ENCODE results near the gene CHD9NB.
"Not testable (repeated sequence)": the region's sequence is repeated elsewhere in the genome, so short reads cannot be mapped to it uniquely, and the experiment has no call there.

CHD9NB gene

GRCh38 chr16:53084746-53085334 lies 32.1 kb upstream of the CHD9NB start:
- FAIRE-seq (no peak), DNase-seq (ENCODE audit: extremely low spot score, insufficient read length, low read depth) (no peak)

GRCh38 chr16:53084141-53084541 lies 31.4 kb upstream of the CHD9NB start:
- no peak for FAIRE-seq
- DNase-seq (ENCODE audit: extremely low spot score, insufficient read length, low read depth) = no peak

GRCh38 chr16:53083119-53083518 lies 30.4 kb upstream of the CHD9NB start:
- DNase-seq (ENCODE audit: extremely low spot score, insufficient read length, low read depth) (no peak), FAIRE-seq (no peak)

GRCh38 chr16:53082509-53082908 lies 29.8 kb upstream of the CHD9NB start:
- FAIRE-seq (no peak), DNase-seq (ENCODE audit: extremely low spot score, insufficient read length, low read depth) (no peak)

- DNase-seq (ENCODE audit: extremely low spot score, insufficient read length, low read depth) (no peak), FAIRE-seq (no peak)
Measured at GRCh38 chr16:53081686-53082407, 29.1 kb upstream of the CHD9NB start.

GRCh38 chr16:53081032-53081424 lies 28.3 kb upstream of the CHD9NB start:
- no peak for FAIRE-seq

GRCh38 chr16:53080345-53081031 lies 27.8 kb upstream of the CHD9NB start:
- DNase-seq (ENCODE audit: extremely low spot score, insufficient read length, low read depth) = no peak
- no peak for FAIRE-seq

More at GRCh38 chr16:53081032-53081424, 28.3 kb upstream of the CHD9NB start:
- no peak for DNase-seq (ENCODE audit: extremely low spot score, insufficient read length, low read depth)

GRCh38 chr16:53078765-53079485 lies 26.2 kb upstream of the CHD9NB start:
- FAIRE-seq (no peak), DNase-seq (ENCODE audit: extremely low spot score, insufficient read length, low read depth) (no peak)

- DNase-seq (ENCODE audit: extremely low spot score, insufficient read length, low read depth) (no peak), FAIRE-seq (no peak)
Measured at GRCh38 chr16:53078247-53078646, 25.6 kb upstream of the CHD9NB start.

GRCh38 chr16:53075461-53075860 lies 22.8 kb upstream of the CHD9NB start:
- FAIRE-seq = not testable (repeated sequence)

GRCh38 chr16:53074296-53074695 lies 21.6 kb upstream of the CHD9NB start:
- DNase-seq (ENCODE audit: extremely low spot score, insufficient read length, low read depth); FAIRE-seq: not testable (repeated sequence)

More at GRCh38 chr16:53075461-53075860, 22.8 kb upstream of the CHD9NB start:
- DNase-seq (ENCODE audit: extremely low spot score, insufficient read length, low read depth) = not testable (repeated sequence)

- DNase-seq (ENCODE audit: extremely low spot score, insufficient read length, low read depth) = no peak
- no peak for FAIRE-seq
Measured at GRCh38 chr16:53073022-53073421, 20.3 kb upstream of the CHD9NB start.

GRCh38 chr16:53071748-53072301 lies 19.1 kb upstream of the CHD9NB start:
- DNase-seq (ENCODE audit: extremely low spot score, insufficient read length, low read depth) (no peak), FAIRE-seq (peak; percentile 81)

GRCh38 chr16:53069772-53070171 lies 17.1 kb upstream of the CHD9NB start:
- DNase-seq (ENCODE audit: extremely low spot score, insufficient read length, low read depth) (no peak), FAIRE-seq (peak; percentile 51)

- no peak for DNase-seq (ENCODE audit: extremely low spot score, insufficient read length, low read depth)
- FAIRE-seq = peak; percentile 75
Measured at GRCh38 chr16:53068423-53068833, 15.7 kb upstream of the CHD9NB start.

GRCh38 chr16:53067675-53068074 lies 15.0 kb upstream of the CHD9NB start:
- FAIRE-seq = no peak

GRCh38 chr16:53065461-53066061 lies 12.9 kb upstream of the CHD9NB start:
- DNase-seq (ENCODE audit: extremely low spot score, insufficient read length, low read depth) = no peak
- FAIRE-seq = no peak

More at GRCh38 chr16:53067675-53068074, 15.0 kb upstream of the CHD9NB start:
- no peak for DNase-seq (ENCODE audit: extremely low spot score, insufficient read length, low read depth)

- FAIRE-seq (no peak), DNase-seq (ENCODE audit: extremely low spot score, insufficient read length, low read depth) (no peak)
Measured at GRCh38 chr16:53064081-53064578, 11.4 kb upstream of the CHD9NB start.

- DNase-seq (ENCODE audit: extremely low spot score, insufficient read length, low read depth) = peak; percentile 44
- peak; percentile 92 for FAIRE-seq
Measured at GRCh38 chr16:53061701-53062159, 9.0 kb upstream of the CHD9NB start.
